Lower leg skin (tissue), 3 donors: Measurements from ENCODE around the gene CCDC187.

Experiments used
- CTCF ChIP-seq, 3 donors: fragments of 450-650 bp; IDR thresholded peaks; one replicate each; pipeline ENCODE4 v1.5.1; 2016; ENCODE audit warnings: antibody characterized with exemption in 3 of 3, mild to moderate bottlenecking in 3 of 3, moderate library complexity in 2 of 3
- POLR2A ChIP-seq, 2 donors: fragments of 450-650 bp; IDR thresholded peaks; one replicate each; pipeline ENCODE4 v1.6.1; 2016 to 2017; ENCODE audit warnings: antibody characterized with exemption in 2 of 2, mild to moderate bottlenecking in 1 of 2, moderate library complexity in 1 of 2

- no peak for TF ChIP-seq CTCF (IDR thresholded peaks at IDR 0.05)
- no peak for TF ChIP-seq POLR2A (IDR thresholded peaks at IDR 0.05)
These were observed 102.7 kb downstream of the CCDC187 start for GRCh38 chr9:136201174-136201573.
